GM23338 (cell line): ENCODE data around the gene FAM193B. TPM values are rescaled to one million over a fixed set of nuclear protein-coding genes. Genes with fewer than 3 reads are reported as not detected.

Source experiments
- ATAC-seq: fragments of 200-7000 bp; cut with Tn5 transposase; 3 replicates; pipeline ENCODE4 v1.9.1; 2020
- DNase-seq: peaks from one replicate; pipeline ENCODE4 v3.0.0-alpha.2; 2015; ENCODE audit warnings: low spot score
- H2AFZ ChIP-seq: fragments of 200-600 bp; sonication (generic); 2 replicates; pipeline ENCODE4 v1.8.0; 2016; ENCODE audit warnings: antibody characterized with exemption, mild to moderate bottlenecking, moderate library complexity
- H3F3A ChIP-seq: fragments of 200-600 bp; sonication (generic); replicated peaks from 2 replicates; pipeline ENCODE4 v1.8.0; 2017; ENCODE audit warnings: antibody characterized with exemption, mixed run types, low read depth
- H3K27ac ChIP-seq: fragments of 200-600 bp; sonication (generic); 2 replicates; pipeline ENCODE4 v1.6.1; 2016; ENCODE audit warnings: low read depth
- H3K27me3 ChIP-seq: fragments of 200-600 bp; sonication (generic); 2 replicates; pipeline ENCODE4 v1.8.0; 2016; ENCODE audit warnings: mild to moderate bottlenecking, mixed run types, moderate library complexity; ENCODE audit not compliant: insufficient read depth
- H3K36me3 ChIP-seq: fragments of 200-600 bp; sonication (generic); 2 replicates; pipeline ENCODE4 v1.8.0; 2016; ENCODE audit warnings: mild to moderate bottlenecking; ENCODE audit not compliant: insufficient read depth
- H3K4me1 ChIP-seq: fragments of 200-600 bp; sonication (generic); 2 replicates; pipeline ENCODE4 v1.8.0; 2016; ENCODE audit warnings: mild to moderate bottlenecking, moderate library complexity; ENCODE audit not compliant: insufficient read depth
- H3K4me2 ChIP-seq: fragments of 200-600 bp; sonication (generic); 2 replicates; pipeline ENCODE4 v1.7.1; 2017; ENCODE audit warnings: mixed run types
- H3K4me3 ChIP-seq: fragments of 200-600 bp; sonication (generic); 2 replicates; pipeline ENCODE4 v1.6.1; 2016; ENCODE audit warnings: mixed run types
- H3K79me2 ChIP-seq: fragments of 200-600 bp; sonication (generic); replicated peaks from 2 replicates; pipeline ENCODE4 v1.8.0; 2017; ENCODE audit warnings: mild to moderate bottlenecking; ENCODE audit not compliant: insufficient read depth
- H3K9me2 ChIP-seq: fragments of 200-600 bp; sonication (generic); 2 replicates; pipeline ENCODE4 v1.8.0; 2017; ENCODE audit not compliant: insufficient read depth
- H4K20me1 ChIP-seq: fragments of 200-600 bp; sonication (generic); replicated peaks from 2 replicates; pipeline ENCODE4 v1.8.0; 2017; ENCODE audit warnings: mild to moderate bottlenecking; ENCODE audit not compliant: insufficient read depth
- H3K27ac Mint-ChIP-seq: 2 replicates; pipeline ENCODE4 v1.8.0; 2020; ENCODE audit warnings: inconsistent platforms, mild to moderate bottlenecking, moderate library complexity, mixed read lengths
- H3K27me3 Mint-ChIP-seq: 3 replicates; pipeline ENCODE4 v1.8.0; 2022; ENCODE audit warnings: low read depth, mild to moderate bottlenecking, moderate library complexity, mixed read lengths, inconsistent platforms; ENCODE audit not compliant: insufficient read depth, poor library complexity
- H3K36me3 Mint-ChIP-seq: 3 replicates; pipeline ENCODE4 v1.8.0; 2021; ENCODE audit warnings: low read depth, mild to moderate bottlenecking, inconsistent platforms, moderate library complexity, mixed read lengths
- H3K4me1 Mint-ChIP-seq: 3 replicates; pipeline ENCODE4 v1.8.0; 2020; ENCODE audit warnings: mild to moderate bottlenecking, inconsistent platforms, mixed read lengths
- H3K4me3 Mint-ChIP-seq: 3 replicates; pipeline ENCODE4 v1.8.0; 2021; ENCODE audit warnings: moderate library complexity, mild to moderate bottlenecking, inconsistent platforms, mixed read lengths
- H3K9me3 Mint-ChIP-seq: 3 replicates; pipeline ENCODE4 v1.8.0; 2020; ENCODE audit warnings: moderate library complexity, mild to moderate bottlenecking, inconsistent platforms, mixed read lengths
- CREB1 ChIP-seq: fragments of 250-450 bp; sonication (Bioruptor Pico); IDR thresholded peaks from 2 replicates; pipeline ENCODE4 v1.5.0; 2020; ENCODE audit warnings: low read depth, mild to moderate bottlenecking, moderate library complexity
- ETS1 ChIP-seq: IDR thresholded peaks from 2 replicates; pipeline ENCODE4 v1.6.1; 2016; ENCODE audit warnings: antibody characterized with exemption
- EZH2 ChIP-seq: fragments of 200-600 bp; sonication (generic); IDR thresholded peaks from one replicate; pipeline ENCODE4 v1.8.0; 2017; ENCODE audit warnings: antibody characterized with exemption, mild to moderate bottlenecking, low read depth; ENCODE audit not compliant: unreplicated experiment
- EZH2phosphoT487 ChIP-seq: fragments of 200-600 bp; sonication (generic); IDR thresholded peaks from one replicate; pipeline ENCODE4 v1.8.1; 2018; ENCODE audit warnings: antibody characterized with exemption; ENCODE audit not compliant: unreplicated experiment
- JUNB ChIP-seq: IDR thresholded peaks from one replicate; pipeline ENCODE4 v1.6.1; 2016; ENCODE audit warnings: antibody characterized with exemption; ENCODE audit not compliant: unreplicated experiment
- NANOG ChIP-seq: IDR thresholded peaks from 2 replicates; pipeline ENCODE4 v1.6.1; 2016; ENCODE audit warnings: antibody characterized with exemption, borderline replicate concordance
- POLR2AphosphoS5 ChIP-seq: IDR thresholded peaks from 2 replicates; pipeline ENCODE4 v1.6.1; 2016; ENCODE audit warnings: antibody characterized with exemption, low read depth
- STAT1 ChIP-seq: IDR thresholded peaks from one replicate; pipeline ENCODE4 v1.6.1; 2016; ENCODE audit warnings: antibody characterized with exemption; ENCODE audit not compliant: unreplicated experiment
- ZNF114 ChIP-seq: fragments of 250-450 bp; sonication (Bioruptor Pico); IDR thresholded peaks from 2 replicates; pipeline ENCODE4 v1.5.0; 2020; ENCODE audit warnings: mild to moderate bottlenecking, moderate library complexity
- ZNF331 ChIP-seq: fragments of 250-450 bp; sonication (Bioruptor Pico); IDR thresholded peaks from 2 replicates; pipeline ENCODE4 v1.5.0; 2020; ENCODE audit warnings: low read depth, mild to moderate bottlenecking, moderate library complexity
- polyA plus RNA-seq: library from polyadenylated mRNA; unstranded; fragments of >200 nt; fragmentation: Nextera tagmentation; extraction: Ambion mirVana; gene quantifications from 2 replicates; pipeline ENCODE4 v1.2.1, GENCODE V29; 2016
- total RNA-seq: library from RNA; depleted of rRNA; stranded (reverse); fragments of >200 nt; shearing (Covaris generic); gene quantifications from 2 replicates; pipeline ENCODE4 v1.2.3, GENCODE V29; 2014
- TF ChIP-seq, protein P1 (sequence below), 2 experiments: fragments of 200-600 bp in 1 of 2; sonication (generic) in 1 of 2; conservative IDR thresholded peaks; 2 replicates each; pipeline versions ENCODE4 v1.5.1 to v1.6.1; 2016 to 2017; ENCODE audit warnings: antibody characterized with exemption in 2 of 2, low read depth in 2 of 2, mild to moderate bottlenecking in 2 of 2, moderate library complexity in 1 of 2
- TF ChIP-seq, protein P2 (sequence below): IDR thresholded peaks from one replicate; pipeline ENCODE4 v1.6.1; 2018; ENCODE audit warnings: antibody characterized with exemption; ENCODE audit not compliant: unreplicated experiment
- TF ChIP-seq, protein P3 (sequence below): fragments of 250-450 bp; sonication (Bioruptor Pico); IDR thresholded peaks from 2 replicates; pipeline ENCODE4 v1.5.0; 2020; ENCODE audit warnings: mild to moderate bottlenecking, moderate library complexity

The FAM193B gene
- total and polyA plus RNA-seq, 2 experiments from 2014 or later: 44.4 to 58.6 TPM

GRCh38 chr5:177508837-177509236 is 45.5 kb downstream of the FAM193B start:
- Histone ChIP-seq H3K4me2 (peak overlapping the region; percentile 55; the same call in 1 of the 2 replicates), H3K36me3 (no peaks in the 10 kb centered on the region), H2AFZ (no peak overlapping the region), H3K27me3 (no peaks in the 10 kb centered on the region), H4K20me1 (no peaks in the 10 kb centered on the region; the same call in 1 of the 2 replicates), H3K4me3 (no peak overlapping the region), H3K9me2 (no peaks in the 10 kb centered on the region), H3K4me1 (peaks cover 15% of the 10 kb centered on the region), H3K79me2 (no peaks in the 10 kb centered on the region), H3K27ac (no peak overlapping the region), H3F3A (peaks cover 5% of the 10 kb centered on the region; the same call in 1 of the 2 replicates)
- ATAC-seq: no peak
- Mint-ChIP-seq H3K9me3 (peaks cover 2% of the 10 kb centered on the region; the same call in 1 of the 3 replicates), H3K27ac (peak overlapping the region; percentile 65; the same call in 1 of the 2 replicates), H3K36me3 (peaks cover 52% of the 10 kb centered on the region), H3K4me1 (peaks cover 22% of the 10 kb centered on the region), H3K4me3 (no peak overlapping the region), H3K27me3 (peaks cover 14% of the 10 kb centered on the region)
- DNase-seq: no peak
- TF ChIP-seq ETS1 (no peak), EZH2phosphoT487 (no peak), ZNF114 (CRISPR knock-in tag) (no peak), CREB1 (CRISPR knock-in tag) (no peak), POLR2AphosphoS5 (no peak), JUNB (no peak), NANOG (no peak), EZH2 (no peak), ZNF331 (CRISPR knock-in tag) (no peak), STAT1 (no peak)
- TF ChIP-seq, protein P1, sequence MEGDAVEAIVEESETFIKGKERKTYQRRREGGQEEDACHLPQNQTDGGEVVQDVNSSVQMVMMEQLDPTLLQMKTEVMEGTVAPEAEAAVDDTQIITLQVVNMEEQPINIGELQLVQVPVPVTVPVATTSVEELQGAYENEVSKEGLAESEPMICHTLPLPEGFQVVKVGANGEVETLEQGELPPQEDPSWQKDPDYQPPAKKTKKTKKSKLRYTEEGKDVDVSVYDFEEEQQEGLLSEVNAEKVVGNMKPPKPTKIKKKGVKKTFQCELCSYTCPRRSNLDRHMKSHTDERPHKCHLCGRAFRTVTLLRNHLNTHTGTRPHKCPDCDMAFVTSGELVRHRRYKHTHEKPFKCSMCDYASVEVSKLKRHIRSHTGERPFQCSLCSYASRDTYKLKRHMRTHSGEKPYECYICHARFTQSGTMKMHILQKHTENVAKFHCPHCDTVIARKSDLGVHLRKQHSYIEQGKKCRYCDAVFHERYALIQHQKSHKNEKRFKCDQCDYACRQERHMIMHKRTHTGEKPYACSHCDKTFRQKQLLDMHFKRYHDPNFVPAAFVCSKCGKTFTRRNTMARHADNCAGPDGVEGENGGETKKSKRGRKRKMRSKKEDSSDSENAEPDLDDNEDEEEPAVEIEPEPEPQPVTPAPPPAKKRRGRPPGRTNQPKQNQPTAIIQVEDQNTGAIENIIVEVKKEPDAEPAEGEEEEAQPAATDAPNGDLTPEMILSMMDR (conservative IDR thresholded peaks at IDR 0.05; ENCODE audit: low read depth in 2 of 2): no peak
- TF ChIP-seq, protein P2, sequence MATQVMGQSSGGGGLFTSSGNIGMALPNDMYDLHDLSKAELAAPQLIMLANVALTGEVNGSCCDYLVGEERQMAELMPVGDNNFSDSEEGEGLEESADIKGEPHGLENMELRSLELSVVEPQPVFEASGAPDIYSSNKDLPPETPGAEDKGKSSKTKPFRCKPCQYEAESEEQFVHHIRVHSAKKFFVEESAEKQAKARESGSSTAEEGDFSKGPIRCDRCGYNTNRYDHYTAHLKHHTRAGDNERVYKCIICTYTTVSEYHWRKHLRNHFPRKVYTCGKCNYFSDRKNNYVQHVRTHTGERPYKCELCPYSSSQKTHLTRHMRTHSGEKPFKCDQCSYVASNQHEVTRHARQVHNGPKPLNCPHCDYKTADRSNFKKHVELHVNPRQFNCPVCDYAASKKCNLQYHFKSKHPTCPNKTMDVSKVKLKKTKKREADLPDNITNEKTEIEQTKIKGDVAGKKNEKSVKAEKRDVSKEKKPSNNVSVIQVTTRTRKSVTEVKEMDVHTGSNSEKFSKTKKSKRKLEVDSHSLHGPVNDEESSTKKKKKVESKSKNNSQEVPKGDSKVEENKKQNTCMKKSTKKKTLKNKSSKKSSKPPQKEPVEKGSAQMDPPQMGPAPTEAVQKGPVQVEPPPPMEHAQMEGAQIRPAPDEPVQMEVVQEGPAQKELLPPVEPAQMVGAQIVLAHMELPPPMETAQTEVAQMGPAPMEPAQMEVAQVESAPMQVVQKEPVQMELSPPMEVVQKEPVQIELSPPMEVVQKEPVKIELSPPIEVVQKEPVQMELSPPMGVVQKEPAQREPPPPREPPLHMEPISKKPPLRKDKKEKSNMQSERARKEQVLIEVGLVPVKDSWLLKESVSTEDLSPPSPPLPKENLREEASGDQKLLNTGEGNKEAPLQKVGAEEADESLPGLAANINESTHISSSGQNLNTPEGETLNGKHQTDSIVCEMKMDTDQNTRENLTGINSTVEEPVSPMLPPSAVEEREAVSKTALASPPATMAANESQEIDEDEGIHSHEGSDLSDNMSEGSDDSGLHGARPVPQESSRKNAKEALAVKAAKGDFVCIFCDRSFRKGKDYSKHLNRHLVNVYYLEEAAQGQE: no peak
- TF ChIP-seq, protein P3, sequence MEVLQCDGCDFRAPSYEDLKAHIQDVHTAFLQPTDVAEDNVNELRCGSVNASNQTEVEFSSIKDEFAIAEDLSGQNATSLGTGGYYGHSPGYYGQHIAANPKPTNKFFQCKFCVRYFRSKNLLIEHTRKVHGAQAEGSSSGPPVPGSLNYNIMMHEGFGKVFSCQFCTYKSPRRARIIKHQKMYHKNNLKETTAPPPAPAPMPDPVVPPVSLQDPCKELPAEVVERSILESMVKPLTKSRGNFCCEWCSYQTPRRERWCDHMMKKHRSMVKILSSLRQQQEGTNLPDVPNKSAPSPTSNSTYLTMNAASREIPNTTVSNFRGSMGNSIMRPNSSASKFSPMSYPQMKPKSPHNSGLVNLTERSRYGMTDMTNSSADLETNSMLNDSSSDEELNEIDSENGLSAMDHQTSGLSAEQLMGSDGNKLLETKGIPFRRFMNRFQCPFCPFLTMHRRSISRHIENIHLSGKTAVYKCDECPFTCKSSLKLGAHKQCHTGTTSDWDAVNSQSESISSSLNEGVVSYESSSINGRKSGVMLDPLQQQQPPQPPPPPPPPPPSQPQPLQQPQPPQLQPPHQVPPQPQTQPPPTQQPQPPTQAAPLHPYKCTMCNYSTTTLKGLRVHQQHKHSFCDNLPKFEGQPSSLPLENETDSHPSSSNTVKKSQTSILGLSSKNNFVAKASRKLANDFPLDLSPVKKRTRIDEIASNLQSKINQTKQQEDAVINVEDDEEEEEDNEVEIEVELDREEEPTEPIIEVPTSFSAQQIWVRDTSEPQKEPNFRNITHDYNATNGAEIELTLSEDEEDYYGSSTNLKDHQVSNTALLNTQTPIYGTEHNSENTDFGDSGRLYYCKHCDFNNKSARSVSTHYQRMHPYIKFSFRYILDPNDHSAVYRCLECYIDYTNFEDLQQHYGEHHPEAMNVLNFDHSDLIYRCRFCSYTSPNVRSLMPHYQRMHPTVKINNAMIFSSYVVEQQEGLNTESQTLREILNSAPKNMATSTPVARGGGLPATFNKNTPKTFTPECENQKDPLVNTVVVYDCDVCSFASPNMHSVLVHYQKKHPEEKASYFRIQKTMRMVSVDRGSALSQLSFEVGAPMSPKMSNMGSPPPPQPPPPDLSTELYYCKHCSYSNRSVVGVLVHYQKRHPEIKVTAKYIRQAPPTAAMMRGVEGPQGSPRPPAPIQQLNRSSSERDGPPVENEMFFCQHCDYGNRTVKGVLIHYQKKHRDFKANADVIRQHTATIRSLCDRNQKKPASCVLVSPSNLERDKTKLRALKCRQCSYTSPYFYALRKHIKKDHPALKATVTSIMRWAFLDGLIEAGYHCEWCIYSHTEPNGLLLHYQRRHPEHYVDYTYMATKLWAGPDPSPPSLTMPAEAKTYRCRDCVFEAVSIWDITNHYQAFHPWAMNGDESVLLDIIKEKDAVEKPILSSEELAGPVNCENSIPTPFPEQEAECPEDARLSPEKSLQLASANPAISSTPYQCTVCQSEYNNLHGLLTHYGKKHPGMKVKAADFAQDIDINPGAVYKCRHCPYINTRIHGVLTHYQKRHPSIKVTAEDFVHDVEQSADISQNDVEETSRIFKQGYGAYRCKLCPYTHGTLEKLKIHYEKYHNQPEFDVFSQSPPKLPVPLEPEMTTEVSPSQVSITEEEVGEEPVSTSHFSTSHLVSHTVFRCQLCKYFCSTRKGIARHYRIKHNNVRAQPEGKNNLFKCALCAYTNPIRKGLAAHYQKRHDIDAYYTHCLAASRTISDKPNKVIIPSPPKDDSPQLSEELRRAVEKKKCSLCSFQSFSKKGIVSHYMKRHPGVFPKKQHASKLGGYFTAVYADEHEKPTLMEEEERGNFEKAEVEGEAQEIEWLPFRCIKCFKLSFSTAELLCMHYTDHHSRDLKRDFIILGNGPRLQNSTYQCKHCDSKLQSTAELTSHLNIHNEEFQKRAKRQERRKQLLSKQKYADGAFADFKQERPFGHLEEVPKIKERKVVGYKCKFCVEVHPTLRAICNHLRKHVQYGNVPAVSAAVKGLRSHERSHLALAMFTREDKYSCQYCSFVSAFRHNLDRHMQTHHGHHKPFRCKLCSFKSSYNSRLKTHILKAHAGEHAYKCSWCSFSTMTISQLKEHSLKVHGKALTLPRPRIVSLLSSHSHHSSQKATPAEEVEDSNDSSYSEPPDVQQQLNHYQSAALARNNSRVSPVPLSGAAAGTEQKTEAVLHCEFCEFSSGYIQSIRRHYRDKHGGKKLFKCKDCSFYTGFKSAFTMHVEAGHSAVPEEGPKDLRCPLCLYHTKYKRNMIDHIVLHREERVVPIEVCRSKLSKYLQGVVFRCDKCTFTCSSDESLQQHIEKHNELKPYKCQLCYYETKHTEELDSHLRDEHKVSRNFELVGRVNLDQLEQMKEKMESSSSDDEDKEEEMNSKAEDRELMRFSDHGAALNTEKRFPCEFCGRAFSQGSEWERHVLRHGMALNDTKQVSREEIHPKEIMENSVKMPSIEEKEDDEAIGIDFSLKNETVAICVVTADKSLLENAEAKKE (CRISPR knock-in tag): no peak
